GM18858 (cell line): ENCODE results near the gene CHCHD6.

Source experiments
- ATAC-seq: cut with Tn5 transposase; IDR thresholded peaks from one replicate; pipeline ENCODE4 v1.9.1; 2021; ENCODE audit not compliant: unreplicated experiment

CHCHD6 gene

DNA sequence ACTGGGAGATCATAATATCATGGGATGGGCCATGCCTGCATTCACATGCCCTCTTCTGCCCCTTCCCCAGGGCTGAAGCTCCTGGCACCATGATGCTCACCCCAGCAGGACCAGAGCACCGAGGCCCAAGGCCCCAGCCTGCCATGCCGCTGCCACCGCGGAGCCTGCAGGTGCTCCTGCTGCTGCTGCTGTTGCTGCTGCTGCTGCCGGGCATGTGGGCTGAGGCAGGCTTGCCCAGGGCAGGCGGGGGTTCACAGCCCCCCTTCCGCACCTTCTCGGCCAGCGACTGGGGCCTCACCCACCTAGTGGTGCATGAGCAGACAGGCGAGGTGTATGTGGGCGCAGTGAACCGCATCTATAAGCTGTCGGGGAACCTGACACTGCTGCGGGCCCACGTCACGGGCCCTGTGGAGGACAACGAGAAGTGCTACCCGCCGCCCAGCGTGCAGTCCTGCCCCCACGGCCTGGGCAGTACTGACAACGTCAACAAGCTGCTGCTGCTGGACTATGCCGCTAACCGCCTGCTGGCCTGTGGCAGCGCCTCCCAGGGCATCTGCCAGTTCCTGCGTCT is 284.5 kb downstream of the CHCHD6 start:
- ATAC-seq: no peak

DNA sequence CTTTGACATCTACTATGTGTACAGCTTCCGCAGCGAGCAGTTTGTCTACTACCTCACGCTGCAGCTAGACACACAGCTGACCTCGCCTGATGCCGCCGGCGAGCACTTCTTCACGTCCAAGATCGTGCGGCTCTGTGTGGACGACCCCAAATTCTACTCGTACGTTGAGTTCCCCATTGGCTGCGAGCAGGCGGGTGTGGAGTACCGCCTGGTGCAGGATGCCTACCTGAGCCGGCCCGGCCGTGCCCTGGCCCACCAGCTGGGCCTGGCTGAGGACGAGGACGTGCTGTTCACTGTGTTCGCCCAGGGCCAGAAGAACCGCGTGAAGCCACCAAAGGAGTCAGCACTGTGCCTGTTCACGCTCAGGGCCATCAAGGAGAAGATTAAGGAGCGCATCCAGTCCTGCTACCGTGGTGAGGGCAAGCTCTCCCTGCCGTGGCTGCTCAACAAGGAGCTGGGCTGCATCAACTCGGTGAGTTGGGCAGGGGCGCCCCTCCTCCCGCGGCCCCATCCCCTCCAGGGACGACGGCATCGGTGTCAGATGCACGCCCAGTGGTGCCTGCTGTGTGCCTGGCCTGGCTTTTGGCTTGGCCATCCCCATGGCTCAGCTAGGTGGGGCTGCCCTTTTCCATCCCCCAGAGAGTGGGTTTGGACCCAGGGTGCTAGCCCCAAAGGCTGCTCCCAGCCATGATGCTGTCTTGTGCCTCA is 285.4 kb downstream of the CHCHD6 start:
- ATAC-seq: no peak

DNA sequence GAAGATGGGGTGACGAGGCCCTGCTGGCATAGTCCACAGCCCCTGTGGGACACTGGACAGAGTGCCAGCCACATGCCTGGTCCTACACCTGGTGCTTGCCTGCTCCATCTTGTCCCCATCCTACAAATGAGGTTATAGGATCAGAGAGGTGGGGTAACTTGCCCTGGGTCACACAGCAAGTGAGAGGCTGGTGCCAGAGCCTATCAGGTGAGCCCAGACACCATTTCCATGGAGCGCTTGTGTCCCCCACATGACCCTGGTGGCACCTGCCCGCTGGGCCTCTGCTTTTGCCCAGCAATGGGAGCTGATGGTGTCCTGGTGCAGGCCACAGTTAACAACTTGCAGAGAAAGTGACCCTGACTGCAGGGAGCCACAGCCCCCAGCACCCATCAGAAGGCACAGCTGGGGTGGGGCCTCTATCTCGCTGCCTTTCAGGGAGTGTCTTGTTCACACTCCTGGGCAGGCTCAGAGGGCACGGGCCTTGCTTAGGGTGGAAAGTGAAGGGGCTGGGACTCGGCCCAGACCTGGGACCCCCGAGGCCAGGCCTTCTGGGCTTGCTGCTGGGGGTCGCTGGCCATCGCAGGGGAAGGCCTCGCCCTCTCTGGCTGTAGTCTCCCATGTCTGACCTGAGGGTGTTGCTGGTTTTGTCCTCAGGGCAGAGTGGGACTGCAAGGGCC is 286.1 kb downstream of the CHCHD6 start:
- ATAC-seq: no peak

DNA sequence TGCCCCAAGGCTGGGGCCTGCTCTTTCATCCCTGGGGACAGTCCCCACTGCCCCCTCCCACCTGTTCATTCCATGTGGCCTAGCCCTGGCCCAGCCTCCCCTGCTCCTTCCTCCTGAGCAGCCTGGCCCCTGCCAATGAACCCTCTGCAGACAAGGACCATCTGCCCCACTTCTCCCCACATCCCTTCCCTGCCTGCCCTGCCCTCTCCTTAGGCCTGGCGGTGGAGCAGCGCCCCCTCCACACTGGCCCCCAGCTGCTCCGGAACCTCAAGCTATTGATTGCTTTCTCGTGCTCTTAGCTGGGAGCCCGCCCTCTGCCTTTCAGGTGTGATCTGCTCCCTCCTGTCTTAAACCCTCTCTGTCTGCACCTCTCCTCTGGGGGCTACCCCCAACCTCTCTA is 286.9 kb downstream of the CHCHD6 start:
- no peak for ATAC-seq

DNA sequence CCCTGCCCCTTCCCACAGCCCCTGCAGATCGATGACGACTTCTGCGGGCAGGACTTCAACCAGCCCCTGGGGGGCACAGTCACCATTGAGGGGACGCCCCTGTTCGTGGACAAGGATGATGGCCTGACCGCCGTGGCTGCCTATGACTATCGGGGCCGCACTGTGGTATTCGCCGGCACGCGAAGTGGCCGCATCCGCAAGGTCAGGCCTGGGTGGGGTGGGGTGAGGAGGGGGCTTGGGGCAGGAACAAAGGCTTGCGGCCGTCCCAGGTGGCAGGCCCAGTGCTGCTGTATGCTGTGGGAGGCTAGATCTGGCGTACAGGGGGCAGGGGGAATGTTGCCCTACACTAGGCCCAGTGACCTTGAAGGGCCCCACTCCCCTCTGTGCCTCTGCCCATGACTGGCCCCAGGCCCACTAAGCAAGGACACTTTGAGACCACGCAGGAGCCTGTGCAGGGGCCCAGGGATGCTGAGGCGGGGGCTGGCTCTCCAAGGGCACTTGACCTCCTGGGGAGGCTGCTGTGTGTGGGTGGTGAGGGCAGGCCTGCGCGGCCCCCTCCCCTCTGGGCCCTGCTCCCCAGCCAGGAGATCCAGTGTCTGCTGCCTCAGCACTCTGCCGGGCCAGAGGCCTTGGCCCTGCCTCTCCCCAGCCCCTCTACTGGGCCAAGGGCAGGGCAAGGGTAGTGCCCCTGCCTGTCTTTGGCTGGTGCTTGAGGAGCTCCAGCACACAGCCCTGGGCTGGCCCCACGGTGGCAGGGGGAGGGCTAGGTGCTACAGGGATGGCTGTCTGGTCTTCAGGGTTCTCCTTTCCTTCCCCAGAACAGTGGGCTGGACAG is 287.5 kb downstream of the CHCHD6 start:
- no peak for ATAC-seq

DNA sequence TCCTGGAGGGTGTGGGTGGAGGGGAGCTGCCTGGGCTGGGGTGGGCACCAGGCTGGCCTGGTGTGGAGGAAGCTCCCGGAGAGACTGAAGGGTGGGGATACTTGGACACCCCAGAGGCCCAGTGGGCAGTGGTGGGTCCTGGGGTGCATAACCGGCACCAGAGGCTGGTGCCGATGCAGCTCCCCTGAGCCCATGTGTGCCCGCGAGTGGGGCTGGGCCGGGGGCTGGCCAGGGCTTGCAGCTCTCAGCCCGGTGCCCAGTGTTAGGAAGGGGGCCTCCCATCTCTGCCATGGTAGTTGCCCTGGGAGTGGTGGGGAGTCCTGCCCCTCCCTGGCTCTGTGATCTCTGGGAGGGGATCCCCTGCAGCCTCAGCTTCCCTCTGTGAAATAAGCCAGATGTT is 288.2 kb downstream of the CHCHD6 start:
- no peak for ATAC-seq

DNA sequence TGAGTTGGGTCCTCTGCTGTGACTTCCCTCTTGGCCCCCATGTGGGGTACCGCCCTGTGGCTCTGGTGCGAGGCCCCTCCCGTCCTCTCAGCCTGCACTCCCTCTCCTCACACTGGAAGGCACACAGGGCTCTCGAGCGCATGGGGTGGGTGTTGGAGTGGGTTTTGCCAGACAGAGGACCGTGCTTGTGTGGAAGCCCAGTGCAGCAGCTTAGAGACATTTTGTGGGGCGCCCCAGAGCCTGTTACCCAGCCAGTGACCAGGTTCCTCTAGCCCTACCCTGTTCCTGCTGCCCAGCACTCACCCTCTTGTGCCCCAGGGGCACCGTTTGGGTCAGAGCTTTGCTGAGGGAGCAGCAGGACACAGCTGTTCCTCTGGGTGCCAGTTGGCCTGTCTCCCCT is 288.7 kb downstream of the CHCHD6 start:
- ATAC-seq: no peak

DNA sequence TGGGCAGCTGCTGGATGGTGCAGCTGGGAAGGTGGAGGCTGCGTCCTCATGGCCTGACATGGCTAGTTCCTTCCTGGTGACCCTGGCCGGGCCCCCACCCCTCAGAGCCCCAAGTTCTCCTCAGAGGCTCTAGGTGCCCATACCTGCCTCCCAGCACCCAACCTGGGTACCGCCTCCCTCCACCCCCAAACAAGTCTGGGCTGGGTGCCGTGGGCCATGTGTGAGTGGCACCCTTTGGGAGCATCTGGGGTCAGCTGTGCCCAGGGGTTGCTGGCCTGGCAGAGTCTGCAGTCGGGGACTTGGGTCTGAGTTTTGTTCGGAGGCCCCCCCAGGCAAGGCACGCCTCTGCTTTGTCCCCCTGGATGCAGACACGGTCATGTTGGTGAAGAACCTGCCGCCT is 289.4 kb downstream of the CHCHD6 start:
- no peak for ATAC-seq

DNA sequence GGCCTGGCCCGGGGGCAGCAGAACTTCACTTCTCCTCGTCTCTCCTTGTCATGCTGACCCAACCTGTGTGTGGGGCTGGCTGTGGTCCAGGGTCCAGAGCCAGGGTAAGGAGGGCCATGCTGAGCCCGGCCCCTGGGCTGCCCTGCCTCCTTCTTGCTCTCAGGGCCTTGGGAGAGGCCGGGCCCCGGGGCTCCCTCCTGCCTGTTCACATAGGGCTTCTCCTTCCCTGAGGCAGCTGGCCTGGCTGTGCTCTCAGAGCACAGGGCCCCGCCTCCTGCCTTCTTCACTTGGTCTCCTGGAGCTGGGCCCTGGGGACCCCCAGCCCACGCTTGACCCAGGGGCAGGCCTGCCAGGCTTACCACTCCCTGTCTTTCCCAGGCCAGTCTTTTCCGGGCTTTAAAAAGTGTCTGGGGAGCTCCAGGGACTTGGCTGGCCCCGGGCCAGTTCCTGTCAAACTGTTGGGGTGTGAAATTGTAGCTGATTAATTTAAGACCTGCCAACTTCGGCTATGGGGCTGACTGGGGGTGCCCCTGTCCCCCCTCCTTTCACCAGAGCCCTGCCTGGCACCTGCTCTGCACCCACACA is 290.7 kb downstream of the CHCHD6 start:
- ATAC-seq: no peak

DNA sequence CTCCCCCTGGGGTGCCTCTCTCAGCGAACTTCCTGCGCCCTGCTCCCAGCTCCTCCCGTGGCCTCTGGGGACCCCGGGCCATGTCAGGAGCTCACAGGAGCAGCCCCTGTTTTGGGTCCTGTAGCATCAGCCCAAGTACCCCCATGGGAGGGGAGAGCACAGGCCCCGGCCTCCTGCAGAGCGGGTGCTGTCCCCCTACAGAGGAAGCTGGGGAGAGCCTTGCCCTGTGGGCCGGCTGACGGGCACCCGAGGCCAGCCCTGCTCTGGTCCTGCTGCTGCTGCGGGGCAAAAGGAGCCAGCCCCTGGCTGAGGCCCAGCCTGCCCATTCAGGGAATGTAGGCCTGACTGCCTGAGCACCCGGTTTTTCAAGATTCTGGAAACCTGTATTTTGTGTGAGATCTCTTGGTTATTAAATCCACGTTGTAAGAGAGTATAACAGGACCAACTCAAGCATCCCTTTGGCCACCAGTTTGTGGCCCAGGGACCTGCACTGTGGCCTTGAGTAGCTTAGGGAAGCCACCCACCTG is 291.3 kb downstream of the CHCHD6 start:
- no peak for ATAC-seq

DNA sequence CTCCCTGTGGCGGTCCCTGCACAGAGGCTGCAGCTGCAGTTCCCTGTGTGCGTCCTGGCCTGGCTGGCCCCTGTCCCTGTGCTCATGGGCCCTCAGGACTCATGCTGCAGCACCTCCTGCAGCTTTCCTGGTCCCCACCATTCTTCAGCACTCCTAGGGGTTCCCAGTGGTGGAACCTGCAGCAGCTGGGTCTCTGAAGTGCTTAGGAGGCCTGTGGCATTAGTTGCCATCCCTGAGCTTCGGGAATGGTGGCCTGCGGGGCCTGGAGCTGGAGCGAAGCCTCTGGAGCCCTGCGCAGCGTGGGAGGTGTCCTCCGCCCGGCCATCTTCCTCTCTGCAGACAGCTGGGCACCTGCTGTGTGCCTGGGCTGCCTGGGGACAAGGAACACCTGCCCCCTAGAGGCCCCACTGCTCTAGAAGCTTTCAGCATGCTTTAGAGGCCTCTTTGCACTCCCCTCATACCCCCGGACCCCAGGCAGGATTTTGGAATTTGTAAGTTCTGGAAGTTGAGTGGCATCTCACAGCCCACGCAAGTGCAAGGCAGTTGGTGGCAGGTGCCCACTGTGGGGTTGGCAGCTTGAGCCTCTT is 292.0 kb downstream of the CHCHD6 start:
- ATAC-seq: no peak

DNA sequence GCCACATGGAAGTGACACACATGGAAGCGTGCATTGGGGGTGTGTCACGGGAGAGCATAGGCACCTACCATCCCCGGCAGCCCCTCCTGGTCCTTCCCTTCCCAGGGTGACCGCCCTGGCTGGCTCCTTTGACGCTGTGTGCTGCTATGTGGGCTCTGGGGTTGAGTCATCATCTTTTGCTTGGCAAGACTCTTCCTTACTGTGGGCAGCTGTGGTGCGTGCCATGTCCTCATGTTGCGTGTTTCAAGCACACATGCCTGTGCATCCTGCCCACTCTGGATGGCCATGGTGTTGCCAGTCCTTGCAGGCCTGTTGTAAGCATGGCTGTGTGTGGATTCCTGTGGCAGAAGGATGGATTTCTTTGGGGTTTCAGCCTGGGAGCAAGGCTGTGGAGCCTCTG is 292.9 kb downstream of the CHCHD6 start:
- no peak for ATAC-seq

DNA sequence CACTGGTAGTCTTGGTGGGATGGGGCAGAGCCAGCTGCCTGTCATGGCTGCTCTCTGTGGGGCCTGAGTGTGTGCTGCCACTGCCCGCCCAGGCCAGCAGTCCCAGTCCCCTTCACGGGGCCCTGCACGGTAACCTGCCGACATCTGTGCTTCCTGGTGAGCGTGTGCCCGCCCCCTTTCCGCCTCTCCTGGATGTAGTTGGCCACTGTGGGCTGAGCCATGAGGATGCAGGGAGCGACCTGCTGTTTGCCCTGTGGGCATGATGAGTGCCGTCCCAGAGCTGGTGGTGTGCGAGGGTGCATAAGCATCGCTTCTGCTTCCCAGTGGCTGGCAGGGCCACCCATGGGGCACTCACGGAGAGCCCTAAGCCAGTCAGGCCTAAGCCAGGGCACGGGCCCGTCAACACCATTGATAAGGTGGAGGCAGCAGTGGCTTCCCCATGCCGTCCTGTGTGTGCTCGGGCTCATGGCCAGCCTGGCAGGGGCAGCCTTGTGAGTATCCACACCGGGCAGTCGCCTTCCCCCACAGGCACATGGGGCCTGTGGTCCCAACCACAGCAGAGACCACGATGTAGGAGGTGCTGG is 293.5 kb downstream of the CHCHD6 start:
- ATAC-seq: no peak

DNA sequence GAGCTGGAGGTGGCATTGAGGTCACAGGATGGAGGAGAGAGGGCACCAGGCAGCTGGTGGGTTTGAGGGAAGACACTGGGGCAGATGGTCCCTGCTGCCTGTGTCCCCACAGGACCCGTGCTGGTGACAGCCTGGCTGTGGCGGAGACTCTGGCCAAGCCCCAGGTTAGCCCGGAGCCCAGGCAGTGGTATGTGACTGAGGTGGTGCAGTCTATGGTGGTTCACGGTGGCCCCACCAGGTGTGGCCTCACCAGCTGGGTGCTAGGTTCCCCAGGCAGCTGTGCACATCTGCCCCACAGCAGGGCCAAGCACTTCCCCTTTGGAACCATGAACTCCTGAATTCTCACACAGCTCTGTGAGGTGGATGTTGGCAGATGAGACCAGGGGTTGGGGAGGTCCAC is 294.3 kb downstream of the CHCHD6 start:
- no peak for ATAC-seq

DNA sequence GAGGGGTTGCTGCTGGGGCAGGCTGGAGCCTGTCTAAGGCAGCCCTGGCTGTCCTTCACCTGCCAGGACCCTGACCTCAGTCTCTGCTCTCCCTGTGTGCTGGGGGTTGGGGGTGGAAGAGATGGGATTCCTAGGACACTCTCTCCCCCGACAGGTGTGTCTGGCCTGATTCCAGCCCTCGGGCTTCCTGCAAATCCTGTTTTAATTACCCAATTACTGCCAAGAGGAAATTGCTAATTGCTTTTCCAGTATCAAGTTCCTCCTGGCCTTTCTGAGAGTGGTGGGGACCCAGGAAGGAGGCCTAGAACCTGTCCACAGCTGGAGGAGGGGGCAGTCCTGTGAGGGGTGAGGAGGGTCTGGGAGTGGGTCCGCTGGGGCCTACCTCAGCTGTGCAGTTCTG is 294.7 kb downstream of the CHCHD6 start:
- no peak for ATAC-seq

DNA sequence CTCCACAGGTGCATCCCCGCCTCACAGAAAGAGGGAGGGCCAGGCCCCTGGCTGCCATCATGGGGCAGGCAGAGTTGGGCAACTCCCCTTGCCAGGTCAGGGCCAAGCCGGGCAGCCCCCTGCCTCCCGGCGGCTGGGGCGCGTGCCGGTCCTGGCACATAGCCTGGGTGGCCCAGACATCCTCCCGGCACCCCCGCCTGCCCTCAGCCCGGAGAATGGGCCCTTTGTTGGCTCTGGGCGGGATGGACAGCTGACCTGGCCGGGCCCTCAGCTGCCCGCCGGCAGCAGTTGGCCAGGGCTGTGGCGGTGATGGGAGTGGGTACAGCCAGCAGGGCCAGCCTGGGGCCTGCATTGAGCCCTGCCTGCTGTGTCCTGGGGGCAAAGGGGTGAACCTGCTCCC is 295.3 kb downstream of the CHCHD6 start:
- ATAC-seq: no peak

DNA sequence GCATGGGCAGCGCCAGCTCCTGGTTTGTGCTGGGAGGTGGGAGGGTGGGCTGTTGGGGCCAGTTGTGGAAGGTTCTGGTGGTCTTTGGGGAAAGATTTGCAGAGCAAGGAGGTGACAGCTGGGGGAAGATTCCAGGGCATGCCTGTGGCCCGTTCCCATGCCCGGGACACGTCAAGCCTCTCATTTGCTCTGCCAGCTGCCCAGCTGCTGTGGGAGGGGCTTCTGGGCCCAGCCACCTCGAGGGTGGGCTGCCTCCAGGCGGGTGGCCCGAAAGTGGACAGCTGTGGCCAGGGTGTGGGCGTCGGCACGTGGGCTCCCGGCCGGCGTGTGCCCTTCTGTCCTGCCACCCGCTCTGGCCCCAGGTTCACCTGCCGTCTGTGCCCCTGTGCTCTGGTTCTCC is 296.1 kb downstream of the CHCHD6 start:
- ATAC-seq: no peak

DNA sequence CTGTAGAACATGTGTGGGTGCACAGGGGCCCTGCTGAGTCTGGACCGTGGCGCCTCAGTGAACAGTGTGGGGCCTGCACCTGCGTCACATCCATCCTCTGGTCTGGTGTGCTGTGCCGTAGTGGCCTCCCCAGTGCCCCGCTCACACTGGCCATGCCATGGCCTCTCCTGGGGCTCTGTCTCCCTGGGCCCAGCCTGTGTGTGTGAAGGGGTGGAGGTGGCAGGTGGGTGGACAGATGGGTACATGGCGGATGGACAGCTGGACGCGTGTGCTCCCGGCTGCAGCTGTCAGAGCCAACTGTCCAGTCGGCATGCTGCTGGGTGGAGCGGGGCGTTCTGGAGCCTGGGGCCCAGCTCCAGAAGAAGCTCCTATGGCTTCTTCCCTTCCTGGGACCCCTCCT is 296.7 kb downstream of the CHCHD6 start:
- ATAC-seq: no peak

DNA sequence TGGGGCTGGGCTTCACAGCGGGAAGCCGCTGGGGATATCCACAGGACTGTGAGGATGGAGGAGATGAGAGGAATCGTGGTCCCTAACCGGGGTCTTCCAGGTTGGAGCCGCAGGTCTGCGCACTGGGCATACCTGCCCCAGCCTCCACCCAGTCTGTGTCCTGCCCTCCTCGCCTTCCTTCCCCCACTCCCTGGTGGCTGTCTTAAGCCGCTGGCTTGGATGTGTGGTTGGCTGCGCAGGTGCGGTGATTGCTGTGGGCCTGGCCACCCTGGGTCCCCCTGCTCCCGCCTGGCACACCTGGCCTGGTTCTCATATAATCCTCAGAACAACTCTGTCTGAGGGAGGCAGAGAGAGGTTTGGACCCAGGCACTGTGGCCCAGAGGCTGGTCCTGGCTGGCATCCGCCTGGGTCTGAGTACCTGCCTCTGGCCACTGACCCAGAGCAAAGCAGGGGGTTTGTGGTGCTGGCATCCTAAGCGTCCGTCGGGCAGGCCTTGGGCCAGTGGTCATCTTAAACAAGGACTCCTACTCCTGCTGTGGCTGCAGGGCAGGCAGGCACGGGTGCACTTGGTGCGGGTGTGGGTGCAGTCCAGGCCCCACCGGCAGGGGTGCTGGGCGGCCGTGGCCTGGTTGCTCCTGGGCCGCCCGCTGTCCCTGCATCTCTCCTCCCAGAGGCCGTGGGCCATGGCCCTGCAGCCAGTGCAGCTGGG is 297.6 kb downstream of the CHCHD6 start:
- ATAC-seq: no peak
